Measurements from ENCODE around the gene PCA3. TPM values are rescaled to one million over a fixed set of nuclear protein-coding genes. Genes with fewer than 3 reads are reported as not detected.

Gene PCA3
- total and polyA plus RNA-seq, 9 of the 15 experiments (the other 6 are each of a cell fraction or from before 2014, with no cell fraction given), result not detected

GRCh38 chr9:76756268-76756640, 8.0 kb upstream of the PCA3 start:
- Histone ChIP-seq H3K9me3 (replicated peaks; ENCODE audit: control insufficient read depth, insufficient read depth, low read depth, low read length) (no peaks in the 10 kb centered on the region), H2AFZ (ENCODE audit: low read depth, low read length) (no peak overlapping the region), H3K36me3 (ENCODE audit: control insufficient read depth, insufficient read depth, low read length) (no peaks in the 10 kb centered on the region), H3K27ac (ENCODE audit: extremely low read depth, low read depth, low read length) (no peak overlapping the region), H4K20me1 (replicated peaks; ENCODE audit: control insufficient read depth, insufficient read depth, low read length) (no peaks in the 10 kb centered on the region), H3K4me3 (no peak overlapping the region), H3K4me1 (replicated peaks in 1 of 2; ENCODE audit: control insufficient read depth in 2 of 2, insufficient read depth in 2 of 2, low read length in 2 of 2) (no peaks in the 10 kb centered on the region; a peak in 1 of 5 replicates), H3K27me3 (ENCODE audit: control insufficient read depth in 2 of 2, insufficient read depth in 2 of 2, low read length in 2 of 2) (no peaks in the 10 kb centered on the region), H3K9me1 (ENCODE audit: control insufficient read depth, insufficient read depth, low read length) (no peaks in the 10 kb centered on the region), H3K4me2 (ENCODE audit: insufficient read depth, low read length) (no peak overlapping the region), H3K9ac (ENCODE audit: insufficient read depth in 1 of 2, low read depth in 2 of 2, low read length in 2 of 2) (no peak overlapping the region), H3K79me2 (ENCODE audit: control insufficient read depth, insufficient read depth, low read length) (no peaks in the 10 kb centered on the region)
- no TSS peak for BruUV-seq (replicated peaks)
- ATAC-seq (peak; percentile 69), FAIRE-seq (no peak), DNase-seq (ENCODE audit: extremely low read depth in 1 of 4, low spot score in 3 of 4) (peak in 1 of 4 experiments; percentile 1)
- CTCF ChIA-PET (ENCODE audit: low intra/inter-chr PET ratio), result no interaction called here
- POLR2A ChIA-PET, result interaction anchor here (0.8 kb wide), 1 partner anchor 273 kb away, joined by 3 read pairs; no protein-coding TSS in a partner anchor
- in situ Hi-C loops (cut with MboI), result no loop called here
- WGBS (ENCODE audit: insufficient coverage, low coverage, missing lambda C conversion rate), result 3% methylated on average over 6 of the region's 6 CpGs
- TF ChIP-seq, protein P1, sequence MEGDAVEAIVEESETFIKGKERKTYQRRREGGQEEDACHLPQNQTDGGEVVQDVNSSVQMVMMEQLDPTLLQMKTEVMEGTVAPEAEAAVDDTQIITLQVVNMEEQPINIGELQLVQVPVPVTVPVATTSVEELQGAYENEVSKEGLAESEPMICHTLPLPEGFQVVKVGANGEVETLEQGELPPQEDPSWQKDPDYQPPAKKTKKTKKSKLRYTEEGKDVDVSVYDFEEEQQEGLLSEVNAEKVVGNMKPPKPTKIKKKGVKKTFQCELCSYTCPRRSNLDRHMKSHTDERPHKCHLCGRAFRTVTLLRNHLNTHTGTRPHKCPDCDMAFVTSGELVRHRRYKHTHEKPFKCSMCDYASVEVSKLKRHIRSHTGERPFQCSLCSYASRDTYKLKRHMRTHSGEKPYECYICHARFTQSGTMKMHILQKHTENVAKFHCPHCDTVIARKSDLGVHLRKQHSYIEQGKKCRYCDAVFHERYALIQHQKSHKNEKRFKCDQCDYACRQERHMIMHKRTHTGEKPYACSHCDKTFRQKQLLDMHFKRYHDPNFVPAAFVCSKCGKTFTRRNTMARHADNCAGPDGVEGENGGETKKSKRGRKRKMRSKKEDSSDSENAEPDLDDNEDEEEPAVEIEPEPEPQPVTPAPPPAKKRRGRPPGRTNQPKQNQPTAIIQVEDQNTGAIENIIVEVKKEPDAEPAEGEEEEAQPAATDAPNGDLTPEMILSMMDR (IDR thresholded peaks at IDR 0.05 in 2 of 3, conservative IDR thresholded peaks at IDR 0.05 in 1 of 3; ENCODE audit: insufficient read depth in 2 of 3, low read depth in 1 of 3, low read length in 3 of 3), result peak in 2 of 3 experiments; percentile 31 to 40; a peak in 3 of 6 replicates
- TF ChIP-seq SAP30 (IDR thresholded peaks at IDR 0.05; ENCODE audit: borderline replicate concordance, insufficient read depth, low read depth, low read length, poor library complexity, severe bottlenecking) (no peak), RAD21 (CRISPR knock-in tag; conservative IDR thresholded peaks at IDR 0.05 in 1 of 2, IDR thresholded peaks at IDR 0.05 in 1 of 2) (peak in 1 of 2 experiments; percentile 34; a peak in 2 of 4 replicates)
- TF ChIP-seq, protein P2, sequence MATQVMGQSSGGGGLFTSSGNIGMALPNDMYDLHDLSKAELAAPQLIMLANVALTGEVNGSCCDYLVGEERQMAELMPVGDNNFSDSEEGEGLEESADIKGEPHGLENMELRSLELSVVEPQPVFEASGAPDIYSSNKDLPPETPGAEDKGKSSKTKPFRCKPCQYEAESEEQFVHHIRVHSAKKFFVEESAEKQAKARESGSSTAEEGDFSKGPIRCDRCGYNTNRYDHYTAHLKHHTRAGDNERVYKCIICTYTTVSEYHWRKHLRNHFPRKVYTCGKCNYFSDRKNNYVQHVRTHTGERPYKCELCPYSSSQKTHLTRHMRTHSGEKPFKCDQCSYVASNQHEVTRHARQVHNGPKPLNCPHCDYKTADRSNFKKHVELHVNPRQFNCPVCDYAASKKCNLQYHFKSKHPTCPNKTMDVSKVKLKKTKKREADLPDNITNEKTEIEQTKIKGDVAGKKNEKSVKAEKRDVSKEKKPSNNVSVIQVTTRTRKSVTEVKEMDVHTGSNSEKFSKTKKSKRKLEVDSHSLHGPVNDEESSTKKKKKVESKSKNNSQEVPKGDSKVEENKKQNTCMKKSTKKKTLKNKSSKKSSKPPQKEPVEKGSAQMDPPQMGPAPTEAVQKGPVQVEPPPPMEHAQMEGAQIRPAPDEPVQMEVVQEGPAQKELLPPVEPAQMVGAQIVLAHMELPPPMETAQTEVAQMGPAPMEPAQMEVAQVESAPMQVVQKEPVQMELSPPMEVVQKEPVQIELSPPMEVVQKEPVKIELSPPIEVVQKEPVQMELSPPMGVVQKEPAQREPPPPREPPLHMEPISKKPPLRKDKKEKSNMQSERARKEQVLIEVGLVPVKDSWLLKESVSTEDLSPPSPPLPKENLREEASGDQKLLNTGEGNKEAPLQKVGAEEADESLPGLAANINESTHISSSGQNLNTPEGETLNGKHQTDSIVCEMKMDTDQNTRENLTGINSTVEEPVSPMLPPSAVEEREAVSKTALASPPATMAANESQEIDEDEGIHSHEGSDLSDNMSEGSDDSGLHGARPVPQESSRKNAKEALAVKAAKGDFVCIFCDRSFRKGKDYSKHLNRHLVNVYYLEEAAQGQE (IDR thresholded peaks at IDR 0.05; ENCODE audit: borderline replicate concordance), result peak; percentile 56
- TF ChIP-seq, protein P2 (CRISPR knock-in tag; IDR thresholded peaks at IDR 0.05; ENCODE audit: low read depth), result no peak
- intact Hi-C loops (cut with micrococcal nuclease), result no loop called here
